Mucosa of stomach (tissue), 1 donor: ENCODE results near the gene SETBP1.

ENCODE experiments used
- H3K27me3 ChIP-seq: one replicate; pipeline ENCODE4 v1.7.0; 2013; ENCODE audit warnings: mild to moderate bottlenecking, low read length; ENCODE audit not compliant: control insufficient read depth, insufficient read depth
- H3K36me3 ChIP-seq: one replicate; pipeline ENCODE4 v1.7.0; 2013; ENCODE audit warnings: low read length; ENCODE audit not compliant: control insufficient read depth, insufficient read depth
- H3K4me1 ChIP-seq: one replicate; pipeline ENCODE4 v1.7.0; 2013; ENCODE audit warnings: mild to moderate bottlenecking, low read length; ENCODE audit not compliant: control insufficient read depth, insufficient read depth
- H3K4me3 ChIP-seq: one replicate; pipeline ENCODE4 v1.7.0; 2013; ENCODE audit warnings: low read length
- H3K9ac ChIP-seq: one replicate; pipeline ENCODE4 v1.7.0; 2013; ENCODE audit warnings: mild to moderate bottlenecking, low read length, moderate library complexity
- H3K9me3 ChIP-seq: one replicate; pipeline ENCODE4 v1.7.0; 2013; ENCODE audit warnings: mild to moderate bottlenecking, low read length, moderate library complexity; ENCODE audit not compliant: control insufficient read depth
- donor health status: Pancreatic carcinoma.

The SETBP1 gene

DNA sequence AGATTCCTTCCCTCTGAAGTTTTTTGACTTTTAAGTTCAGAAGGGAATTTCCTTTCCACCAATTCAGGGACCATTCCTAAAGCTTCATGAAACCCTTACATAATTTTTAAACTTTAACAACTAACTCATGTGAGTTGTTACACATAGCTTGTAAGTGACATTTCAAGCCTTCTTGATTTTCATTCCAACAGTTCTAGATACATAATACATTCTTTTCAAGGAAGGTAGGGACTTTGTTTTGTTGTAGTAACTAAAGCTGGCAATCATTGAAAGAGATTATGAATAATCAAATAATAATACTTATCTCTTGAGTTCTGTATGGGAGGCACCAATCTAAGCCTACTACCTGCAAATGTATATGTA is 45.4 kb downstream of the SETBP1 start:
- Histone ChIP-seq H3K9ac (no peak overlapping the region), H3K27me3 (no peaks in the 10 kb centered on the region), H3K36me3 (no peaks in the 10 kb centered on the region), H3K9me3 (no peaks in the 10 kb centered on the region), H3K4me3 (no peak overlapping the region), H3K4me1 (peaks cover 18% of the 10 kb centered on the region)

DNA sequence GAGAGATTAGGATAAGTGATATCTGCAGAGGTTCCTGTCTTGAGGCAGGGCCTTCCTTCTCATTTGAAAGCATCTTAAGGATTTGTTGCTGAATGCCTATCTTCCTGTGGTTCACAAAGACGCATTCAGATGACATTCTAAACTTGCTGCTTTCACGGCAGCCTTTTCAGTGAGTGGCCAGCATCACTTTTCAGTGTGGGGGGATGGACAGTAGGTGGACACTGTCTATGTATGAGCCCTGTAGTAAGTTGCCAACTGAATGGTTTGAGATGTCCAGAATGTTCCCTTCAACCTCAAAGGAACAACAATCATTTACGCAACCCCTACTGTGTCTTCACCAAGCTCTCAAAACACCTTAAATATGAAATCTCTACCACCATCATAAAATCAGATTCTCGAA is 46.6 kb downstream of the SETBP1 start:
- H3K9me3 ChIP-seq, result no peaks in the 10 kb centered on the region
- H3K9ac ChIP-seq, result no peak overlapping the region
- no peak overlapping the region for H3K4me3 ChIP-seq
- H3K4me1 ChIP-seq, result peaks cover 18% of the 10 kb centered on the region
- no peaks in the 10 kb centered on the region for H3K27me3 ChIP-seq
- no peaks in the 10 kb centered on the region for H3K36me3 ChIP-seq

DNA sequence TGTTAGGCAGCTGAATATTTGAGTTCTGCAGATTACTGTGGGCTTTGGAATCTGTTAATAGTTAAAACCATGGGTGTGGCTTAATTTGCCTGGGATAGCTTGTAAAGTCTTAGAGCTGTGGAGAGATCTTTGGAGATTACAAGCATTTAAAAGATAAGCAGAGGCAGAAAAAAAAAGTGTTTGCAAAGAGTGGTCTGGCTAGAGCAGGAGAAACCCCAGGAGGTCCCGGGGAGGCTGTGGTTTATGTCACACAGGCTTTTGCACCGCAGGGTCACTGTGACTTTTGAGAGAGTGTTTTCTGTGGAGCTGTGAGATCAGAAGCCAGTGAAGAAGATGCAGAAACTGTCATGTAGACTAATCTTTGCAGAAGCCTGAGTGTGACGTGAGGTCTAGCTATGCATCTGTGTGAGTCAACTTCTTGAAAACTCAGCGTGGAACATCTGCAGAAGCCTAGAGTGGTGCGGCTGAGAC is 49.0 kb downstream of the SETBP1 start:
- Histone ChIP-seq H3K9ac (no peak overlapping the region), H3K9me3 (no peaks in the 10 kb centered on the region), H3K4me1 (peaks cover 18% of the 10 kb centered on the region), H3K4me3 (no peak overlapping the region), H3K36me3 (no peaks in the 10 kb centered on the region), H3K27me3 (no peaks in the 10 kb centered on the region)

DNA sequence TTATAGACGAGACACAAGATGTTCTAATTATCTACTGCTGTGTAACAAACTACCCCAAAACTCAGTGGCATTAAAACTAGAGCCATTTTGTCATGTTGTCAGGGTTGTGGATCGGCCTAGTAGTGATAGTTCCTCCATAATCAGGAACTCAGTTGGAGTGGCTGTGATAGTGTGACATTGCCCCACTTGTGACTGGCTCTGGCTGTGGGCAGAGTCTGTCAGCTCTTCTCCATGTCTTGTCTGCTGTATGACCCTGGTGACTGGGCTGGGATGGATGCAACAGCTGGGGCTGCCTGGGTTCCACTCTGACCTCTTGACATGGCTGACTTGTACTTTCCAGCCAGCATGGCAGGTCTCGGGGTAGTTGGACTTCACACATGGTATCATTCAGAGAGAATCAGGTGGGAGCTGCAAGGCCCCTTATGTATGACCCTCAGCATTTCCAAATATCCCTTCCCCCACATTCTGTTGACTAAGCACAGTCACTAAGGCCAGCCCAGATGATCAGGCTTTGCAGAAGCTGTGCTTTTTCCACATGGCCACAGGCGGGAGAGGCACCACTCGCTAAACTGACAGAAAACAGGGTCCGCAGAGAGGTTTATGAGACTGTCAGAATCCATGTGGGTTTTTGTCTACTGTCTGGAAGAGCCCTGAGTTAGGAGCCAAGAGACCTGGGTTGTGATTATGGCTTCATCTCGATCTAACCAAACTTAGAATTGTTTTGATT is 50.3 kb downstream of the SETBP1 start:
- Histone ChIP-seq H3K4me3 (no peak overlapping the region), H3K9me3 (no peaks in the 10 kb centered on the region), H3K4me1 (peaks cover 9% of the 10 kb centered on the region), H3K9ac (no peak overlapping the region), H3K27me3 (no peaks in the 10 kb centered on the region), H3K36me3 (no peaks in the 10 kb centered on the region)

DNA sequence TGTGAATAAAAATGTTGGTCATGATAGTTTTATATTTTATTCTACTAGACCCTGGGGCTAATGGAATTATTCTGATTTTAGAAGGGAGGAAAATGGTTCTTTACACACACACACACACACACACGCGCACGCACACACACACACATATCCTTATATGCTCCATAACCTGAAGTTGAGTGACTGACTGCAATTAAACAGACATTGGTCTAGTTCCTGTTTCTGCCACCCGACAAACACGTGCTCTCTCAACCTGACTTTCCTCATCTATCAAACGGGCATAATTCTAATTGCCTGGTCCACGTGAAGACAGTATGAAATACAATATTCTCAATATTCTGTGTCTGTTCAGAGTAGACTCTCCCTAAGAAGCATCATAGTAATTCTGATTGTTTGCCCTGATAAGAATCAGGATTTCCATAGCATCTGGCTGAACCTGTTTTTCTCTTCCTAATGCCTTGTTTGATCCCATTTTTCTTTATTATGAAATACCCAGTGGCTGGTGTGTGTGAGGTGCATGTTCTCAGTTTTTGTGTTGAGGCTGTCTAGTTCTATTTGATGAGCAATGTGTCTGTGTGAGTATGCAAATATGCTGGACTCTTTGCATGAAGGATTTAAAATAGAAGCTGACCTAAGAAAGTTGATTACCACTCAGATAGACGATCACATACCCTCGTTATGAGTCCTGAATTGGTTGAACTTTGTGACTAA is 51.0 kb downstream of the SETBP1 start:
- H3K4me3 ChIP-seq, result no peak overlapping the region
- H3K27me3 ChIP-seq, result no peaks in the 10 kb centered on the region
- no peaks in the 10 kb centered on the region for H3K36me3 ChIP-seq
- peaks cover 3% of the 10 kb centered on the region for H3K4me1 ChIP-seq
- H3K9ac ChIP-seq, result no peak overlapping the region
- no peaks in the 10 kb centered on the region for H3K9me3 ChIP-seq

DNA sequence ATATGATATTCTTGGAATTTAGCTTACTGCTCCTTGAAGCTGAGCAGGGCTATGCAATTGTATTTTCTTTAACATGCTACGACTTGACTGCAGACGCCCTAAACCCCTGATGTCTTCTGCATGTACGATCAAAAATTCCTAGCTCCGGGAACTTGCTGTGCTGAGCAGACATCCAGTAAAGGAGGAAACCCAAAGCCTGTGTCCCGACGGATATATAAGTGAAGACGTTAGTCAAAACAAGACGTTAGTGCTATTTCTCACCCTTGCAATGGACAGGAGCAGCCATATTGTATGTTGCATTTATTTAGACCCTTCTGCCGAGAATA is 51.5 kb downstream of the SETBP1 start:
- H3K36me3 ChIP-seq, result no peaks in the 10 kb centered on the region
- H3K9ac ChIP-seq, result no peak overlapping the region
- H3K27me3 ChIP-seq, result no peaks in the 10 kb centered on the region
- no peaks in the 10 kb centered on the region for H3K9me3 ChIP-seq
- no peak overlapping the region for H3K4me3 ChIP-seq
- peaks cover 6% of the 10 kb centered on the region for H3K4me1 ChIP-seq

DNA sequence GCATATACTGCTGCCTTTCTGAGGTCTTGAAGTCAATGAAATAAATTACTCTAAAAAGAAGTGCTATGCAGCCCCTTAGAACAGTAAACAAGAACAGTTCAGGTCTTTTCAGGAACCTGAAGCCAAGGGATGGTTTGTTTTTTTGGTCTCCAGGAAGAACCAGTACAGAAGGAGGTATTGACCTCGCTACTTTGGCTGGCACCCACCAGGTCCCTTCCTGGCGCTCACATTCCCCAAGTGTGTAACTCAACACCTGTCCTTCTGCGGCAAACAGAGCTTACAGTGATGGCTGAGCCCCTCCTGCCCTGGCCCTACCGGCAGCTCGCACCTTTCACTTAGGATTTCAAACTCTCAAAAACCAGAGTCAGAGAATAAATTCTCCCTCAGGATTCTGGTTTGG is 51.9 kb downstream of the SETBP1 start:
- H3K4me1 ChIP-seq, result peaks cover 10% of the 10 kb centered on the region
- no peak overlapping the region for H3K4me3 ChIP-seq
- no peaks in the 10 kb centered on the region for H3K27me3 ChIP-seq
- H3K9me3 ChIP-seq, result no peaks in the 10 kb centered on the region
- no peaks in the 10 kb centered on the region for H3K36me3 ChIP-seq
- no peak overlapping the region for H3K9ac ChIP-seq

DNA sequence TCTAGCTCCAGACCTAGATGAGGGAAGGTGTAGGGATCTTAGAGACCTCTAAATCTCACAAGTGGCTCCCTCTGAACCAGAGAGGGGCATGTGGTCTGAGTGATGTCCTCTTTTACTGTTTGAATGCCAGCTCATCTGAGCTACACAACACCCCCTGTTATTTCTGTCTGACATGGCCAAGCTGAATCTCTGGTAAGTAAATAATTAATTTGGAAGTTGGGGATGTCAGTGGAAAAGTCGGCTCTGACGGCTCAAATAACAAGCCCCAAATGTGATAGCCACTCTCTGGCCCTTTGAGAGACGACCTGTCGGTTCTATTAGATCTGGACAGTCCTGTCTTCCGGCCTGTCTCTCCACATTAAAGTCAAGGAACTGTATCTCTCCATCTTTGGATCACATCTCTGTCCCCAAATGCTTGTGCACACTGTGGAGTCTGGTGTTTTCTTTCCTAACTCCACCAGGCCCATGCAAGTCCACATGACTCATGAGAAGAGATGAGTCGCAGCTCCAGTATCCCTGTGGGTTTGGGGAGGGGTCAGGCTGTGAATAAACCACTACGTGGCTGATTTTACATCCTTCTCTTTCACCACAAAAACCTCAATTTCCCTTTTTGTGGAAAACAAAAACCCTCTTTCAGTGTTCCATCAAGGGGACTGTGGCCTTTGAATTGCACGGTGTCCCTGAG is 52.5 kb downstream of the SETBP1 start:
- Histone ChIP-seq H3K4me3 (no peak overlapping the region), H3K27me3 (no peaks in the 10 kb centered on the region), H3K9me3 (no peaks in the 10 kb centered on the region), H3K4me1 (peaks cover 10% of the 10 kb centered on the region), H3K36me3 (no peaks in the 10 kb centered on the region), H3K9ac (no peak overlapping the region)

DNA sequence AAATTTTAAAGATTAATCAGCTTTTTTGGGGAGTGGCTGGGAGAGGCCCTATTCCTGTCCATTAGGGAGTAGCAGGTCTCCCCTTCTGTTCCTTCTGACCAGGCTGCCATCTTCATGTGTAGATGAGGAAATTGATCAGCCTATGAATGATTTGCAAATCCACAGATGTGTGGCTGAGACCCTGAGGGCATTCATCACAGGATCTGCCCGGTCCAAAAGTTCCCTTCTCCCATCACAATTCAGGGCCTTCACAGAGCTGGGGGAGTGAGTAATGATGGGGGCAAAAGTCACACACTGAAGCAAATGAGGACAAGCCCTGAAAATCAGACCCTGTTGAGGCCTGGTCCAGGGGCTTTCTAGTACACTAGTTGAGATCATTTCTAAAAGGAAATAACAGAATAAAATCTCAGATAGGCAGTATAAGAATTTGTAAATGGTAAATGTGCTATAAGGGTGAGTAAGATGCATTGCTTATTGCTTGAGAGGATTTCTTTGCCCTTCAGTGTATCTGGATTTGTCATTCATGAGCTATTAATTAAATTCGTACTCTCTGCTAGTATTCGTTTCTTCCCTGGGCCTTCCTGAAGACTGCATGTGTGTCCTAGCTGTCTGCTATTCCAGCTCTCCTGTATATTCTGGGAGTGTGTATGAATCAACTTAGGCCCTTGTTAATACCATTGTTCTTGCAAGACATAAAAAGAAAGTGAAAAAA is 53.2 kb downstream of the SETBP1 start:
- no peak overlapping the region for H3K9ac ChIP-seq
- H3K4me1 ChIP-seq, result peaks cover 10% of the 10 kb centered on the region
- no peaks in the 10 kb centered on the region for H3K36me3 ChIP-seq
- H3K4me3 ChIP-seq, result no peak overlapping the region
- no peaks in the 10 kb centered on the region for H3K27me3 ChIP-seq
- no peaks in the 10 kb centered on the region for H3K9me3 ChIP-seq

DNA sequence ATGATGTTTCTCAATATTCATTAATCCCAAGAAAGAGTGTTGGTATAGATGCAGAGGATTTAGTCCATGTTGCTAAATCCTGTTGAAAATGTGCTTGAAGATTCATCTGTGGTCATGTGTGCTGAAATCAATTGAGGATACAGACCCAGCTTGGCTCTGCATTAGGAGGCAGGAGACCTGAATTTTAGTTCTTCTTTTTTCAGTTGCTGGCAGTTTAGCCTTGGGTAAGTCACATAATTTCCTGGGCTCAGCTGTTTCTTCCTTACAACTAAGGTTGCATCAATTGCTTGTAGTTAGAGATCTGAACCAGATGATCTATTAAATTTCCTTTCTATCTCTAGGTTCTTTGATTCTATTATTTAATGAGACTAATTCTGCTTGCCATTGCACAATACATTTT is 54.4 kb downstream of the SETBP1 start:
- Histone ChIP-seq H3K4me3 (no peak overlapping the region), H3K9me3 (no peaks in the 10 kb centered on the region), H3K4me1 (peaks cover 10% of the 10 kb centered on the region), H3K36me3 (no peaks in the 10 kb centered on the region), H3K9ac (no peak overlapping the region), H3K27me3 (no peaks in the 10 kb centered on the region)

DNA sequence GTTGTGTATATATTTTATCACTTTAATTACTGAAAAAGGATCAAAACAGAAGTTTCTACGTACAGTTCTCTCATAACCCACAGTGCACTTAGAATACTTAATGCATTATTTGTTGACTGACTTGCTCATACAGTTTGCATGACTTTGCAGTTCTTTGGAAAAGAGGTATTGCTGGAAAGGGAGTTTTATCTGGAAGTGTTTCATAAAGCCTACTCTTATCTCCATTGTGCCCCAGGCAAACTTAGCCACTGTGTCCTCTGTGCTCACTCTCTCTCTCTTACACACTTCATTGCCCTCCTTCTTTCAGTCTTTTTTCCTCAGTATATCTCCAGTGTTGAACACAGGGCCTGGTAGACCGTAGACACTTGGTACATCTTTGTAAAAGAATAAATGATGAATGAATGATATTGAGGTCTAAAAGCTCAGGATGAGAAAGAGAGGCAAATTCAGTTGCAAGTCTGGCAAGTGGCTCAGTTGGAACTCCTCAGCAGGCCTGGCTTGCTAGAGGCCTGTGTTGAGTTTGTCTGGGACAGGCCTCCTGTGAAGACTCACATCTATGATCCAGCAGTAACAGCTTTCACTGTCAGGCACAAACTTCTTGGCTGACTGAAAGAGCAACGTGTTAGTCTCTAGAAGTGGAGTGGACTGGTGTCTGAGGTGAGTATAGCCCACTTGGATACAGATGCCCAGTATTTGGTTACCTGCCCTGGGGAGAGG is 56.1 kb downstream of the SETBP1 start:
- peaks cover 13% of the 10 kb centered on the region for H3K4me1 ChIP-seq
- no peaks in the 10 kb centered on the region for H3K9me3 ChIP-seq
- no peak overlapping the region for H3K9ac ChIP-seq
- H3K36me3 ChIP-seq, result no peaks in the 10 kb centered on the region
- no peak overlapping the region for H3K4me3 ChIP-seq
- no peaks in the 10 kb centered on the region for H3K27me3 ChIP-seq
